ENCODE results near the gene TAF5L.
"Not testable (repeated sequence)": the region's sequence is repeated elsewhere in the genome, so short reads cannot be mapped to it uniquely, and the experiment has no call there.

The TAF5L gene

GRCh38 chr1:229641306-229641705, 15.4 kb upstream of the TAF5L start:
- no peak for FAIRE-seq

- FAIRE-seq = no peak
Measured at GRCh38 chr1:229640455-229640854, 14.5 kb upstream of the TAF5L start.

GRCh38 chr1:229637746-229638145, 11.8 kb upstream of the TAF5L start:
- FAIRE-seq = no peak

GRCh38 chr1:229636042-229636441, 10.1 kb upstream of the TAF5L start:
- FAIRE-seq = no peak

- FAIRE-seq = no peak
Measured at GRCh38 chr1:229631966-229632365, 6.0 kb upstream of the TAF5L start.

- FAIRE-seq = no peak
Measured at GRCh38 chr1:229631148-229631547, 5.2 kb upstream of the TAF5L start.

GRCh38 chr1:229629261-229629660, 3.3 kb upstream of the TAF5L start:
- FAIRE-seq = no peak

GRCh38 chr1:229627003-229627402, 1.1 kb upstream of the TAF5L start:
- no peak for FAIRE-seq

GRCh38 chr1:229625071-229625914, 629 bp downstream of the TAF5L start:
- no peak for FAIRE-seq

GRCh38 chr1:229624521-229625070, 1.3 kb downstream of the TAF5L start:
- no peak for FAIRE-seq

GRCh38 chr1:229623838-229624237, 2.1 kb downstream of the TAF5L start:
- FAIRE-seq = no peak

GRCh38 chr1:229623225-229623624, 2.7 kb downstream of the TAF5L start:
- FAIRE-seq = no peak

GRCh38 chr1:229622641-229623120, 3.2 kb downstream of the TAF5L start:
- FAIRE-seq = not testable (repeated sequence)

GRCh38 chr1:229621663-229622062, 4.3 kb downstream of the TAF5L start:
- no peak for FAIRE-seq

- FAIRE-seq = no peak
Measured at GRCh38 chr1:229620876-229621275, 5.0 kb downstream of the TAF5L start.

- no peak for FAIRE-seq
Measured at GRCh38 chr1:229619614-229620013, 6.3 kb downstream of the TAF5L start.

- no peak for FAIRE-seq
Measured at GRCh38 chr1:229619002-229619401, 6.9 kb downstream of the TAF5L start.

- FAIRE-seq = no peak
Measured at GRCh38 chr1:229617351-229618100, 8.4 kb downstream of the TAF5L start.

- no peak for FAIRE-seq
Measured at GRCh38 chr1:229614701-229615100, 11.2 kb downstream of the TAF5L start.

- FAIRE-seq = no peak
Measured at GRCh38 chr1:229613938-229614337, 12.0 kb downstream of the TAF5L start.

- no peak for FAIRE-seq
Measured at GRCh38 chr1:229608590-229608989, 17.3 kb downstream of the TAF5L start.

GRCh38 chr1:229607370-229607769, 18.6 kb downstream of the TAF5L start:
- no peak for FAIRE-seq

- peak; percentile 15 for FAIRE-seq
Measured at GRCh38 chr1:229603371-229604005, 22.4 kb downstream of the TAF5L start.
